HG03575 (cell line): Measurements from ENCODE around the gene RALGPS2.
"Not testable (repeated sequence)": the region's sequence is repeated elsewhere in the genome, so short reads cannot be mapped to it uniquely, and the experiment has no call there.

Experiments used
- ATAC-seq: cut with Tn5 transposase; IDR thresholded peaks from one replicate; pipeline ENCODE4 v1.9.1; 2021; ENCODE audit not compliant: unreplicated experiment, insufficient number of reproducible peaks, low FRiP score; ENCODE audit errors: extremely low read depth

Gene RALGPS2

GRCh38 chr1:178754655-178755256 is 29.7 kb downstream of the RALGPS2 start:
- not testable (repeated sequence) for ATAC-seq

- ATAC-seq = no peak
Measured at GRCh38 chr1:178768423-178768822, 43.4 kb downstream of the RALGPS2 start.

GRCh38 chr1:178772952-178773351 is 47.9 kb downstream of the RALGPS2 start:
- no peak for ATAC-seq

- ATAC-seq = no peak
Measured at GRCh38 chr1:178774263-178774662, 49.2 kb downstream of the RALGPS2 start.

GRCh38 chr1:178776553-178776952 is 51.5 kb downstream of the RALGPS2 start:
- ATAC-seq = no peak

- no peak for ATAC-seq
Measured at GRCh38 chr1:178781533-178782330, 56.7 kb downstream of the RALGPS2 start.

- ATAC-seq = no peak
Measured at GRCh38 chr1:178784131-178784536, 59.1 kb downstream of the RALGPS2 start.

- ATAC-seq = no peak
Measured at GRCh38 chr1:178792394-178792793, 67.3 kb downstream of the RALGPS2 start.

GRCh38 chr1:178796013-178796412 is 71.0 kb downstream of the RALGPS2 start:
- no peak for ATAC-seq

- ATAC-seq = no peak
Measured at GRCh38 chr1:178797590-178797989, 72.5 kb downstream of the RALGPS2 start.

GRCh38 chr1:178798232-178798861 is 73.3 kb downstream of the RALGPS2 start:
- ATAC-seq = no peak

GRCh38 chr1:178802873-178803272 is 77.8 kb downstream of the RALGPS2 start:
- no peak for ATAC-seq

GRCh38 chr1:178806665-178807300 is 81.7 kb downstream of the RALGPS2 start:
- ATAC-seq = no peak

- no peak for ATAC-seq
Measured at GRCh38 chr1:178808529-178808928, 83.5 kb downstream of the RALGPS2 start.

GRCh38 chr1:178810585-178810984 is 85.5 kb downstream of the RALGPS2 start:
- ATAC-seq = no peak

GRCh38 chr1:178818416-178818815 is 93.4 kb downstream of the RALGPS2 start:
- no peak for ATAC-seq

GRCh38 chr1:178819123-178819522 is 94.1 kb downstream of the RALGPS2 start:
- ATAC-seq = no peak

GRCh38 chr1:178821134-178821866 is 96.3 kb downstream of the RALGPS2 start:
- no peak for ATAC-seq

GRCh38 chr1:178825167-178825566 is 100.1 kb downstream of the RALGPS2 start:
- ATAC-seq = no peak
